GM12891 (cell line): ENCODE results near the gene ADGRB3.
"Not testable (repeated sequence)": the region's sequence is repeated elsewhere in the genome, so short reads cannot be mapped to it uniquely, and the experiment has no call there.

Experiments used
- DNase-seq: peaks from one replicate; pipeline ENCODE4 v3.0.0; 2011; ENCODE audit warnings: low spot score; ENCODE audit not compliant: insufficient read length
- FAIRE-seq: peaks from 2 replicates; lab custom pipeline; 2011; peaks lifted over from hg19 to GRCh38; lab: Jason Lieb, UNC
- PAX5 ChIP-seq: IDR thresholded peaks from 2 replicates; pipeline ENCODE4 v1.6.1; 2011; ENCODE audit warnings: low read length, moderate library complexity, mild to moderate bottlenecking; ENCODE audit not compliant: insufficient read depth, severe bottlenecking
- POLR2A ChIP-seq: IDR thresholded peaks from 2 replicates; pipeline ENCODE4 v1.6.1; 2011; ENCODE audit warnings: low read depth, low read length, control low read depth
- POLR2AphosphoS5 ChIP-seq: IDR thresholded peaks from 2 replicates; pipeline ENCODE4 v1.6.1; 2011; ENCODE audit warnings: low read depth, low read length, control low read depth
- POU2F2 ChIP-seq: IDR thresholded peaks from 2 replicates; pipeline ENCODE4 v1.6.1; 2011; ENCODE audit warnings: low read depth, mild to moderate bottlenecking, control low read depth, low read length, moderate library complexity
- SPI1 ChIP-seq: IDR thresholded peaks from 2 replicates; pipeline ENCODE4 v1.6.1; 2011; ENCODE audit warnings: low read depth, low read length, control low read depth
- TAF1 ChIP-seq: IDR thresholded peaks from 2 replicates; pipeline ENCODE4 v1.6.1; 2011; ENCODE audit warnings: low read depth, low read length, control low read depth

The ADGRB3 gene

DNA sequence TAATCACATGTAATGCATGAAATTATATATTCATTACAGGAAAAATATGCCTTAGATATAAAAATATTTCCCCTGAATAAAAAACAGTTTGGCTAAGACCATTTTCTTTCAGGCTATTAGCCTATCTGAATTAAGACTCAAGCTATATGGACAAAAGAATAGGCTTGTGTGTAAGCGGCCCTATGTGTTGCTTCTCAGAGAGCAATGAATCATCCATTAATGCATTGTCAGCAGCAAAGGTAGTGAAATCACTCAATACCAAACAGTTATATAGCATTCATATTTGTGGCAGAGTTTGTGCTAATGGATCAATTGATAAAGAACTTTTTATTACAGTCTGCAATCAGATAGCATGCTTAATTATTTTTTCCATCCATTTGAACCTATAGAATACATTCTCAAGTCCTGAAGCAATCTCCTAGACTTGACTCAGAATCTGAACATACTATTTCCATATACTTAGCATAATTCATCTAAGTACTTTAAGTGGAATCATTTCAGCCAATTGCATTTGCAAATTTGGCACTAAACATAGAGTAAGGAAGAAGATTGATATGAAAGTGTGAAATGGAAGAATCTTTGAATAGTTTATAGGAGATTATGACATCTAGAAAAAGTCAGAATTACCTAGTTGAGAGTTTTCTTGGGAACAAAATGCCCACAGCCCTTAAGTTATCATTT is 112.2 kb downstream of the ADGRB3 start:
- no peak for DNase-seq
- FAIRE-seq, result no peak
- TF ChIP-seq POLR2A, result no peak
- no peak for TF ChIP-seq TAF1
- no peak for TF ChIP-seq POLR2AphosphoS5
- TF ChIP-seq POU2F2, result no peak

DNA sequence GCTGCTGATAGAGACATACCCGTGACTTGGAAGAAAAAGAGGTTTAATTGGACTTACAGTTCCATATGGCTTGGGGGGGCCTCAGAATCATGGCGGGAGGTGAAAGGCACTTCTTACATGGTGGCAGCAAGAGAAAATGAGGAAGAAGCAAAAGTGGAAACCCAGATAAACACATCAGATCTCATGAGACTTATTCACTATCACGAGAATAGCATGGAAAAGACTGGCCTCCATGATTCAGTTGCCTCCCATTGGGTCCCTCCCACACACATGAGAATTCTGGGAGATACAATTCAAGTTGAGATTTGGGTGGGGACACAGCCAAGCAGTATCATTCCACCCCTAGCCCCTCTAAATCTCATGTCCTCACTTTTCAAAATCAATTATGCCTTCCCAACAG is 112.8 kb downstream of the ADGRB3 start:
- DNase-seq, FAIRE-seq: not testable (repeated sequence)

- no peak for DNase-seq
- no peak for TF ChIP-seq POLR2AphosphoS5
- no peak for TF ChIP-seq PAX5
- no peak for TF ChIP-seq POU2F2
- no peak for TF ChIP-seq SPI1
- TF ChIP-seq POLR2A, result no peak
- no peak for FAIRE-seq
Observed at GRCh38 chr6:68754681-68755213, 119.7 kb downstream of the ADGRB3 start.

DNA sequence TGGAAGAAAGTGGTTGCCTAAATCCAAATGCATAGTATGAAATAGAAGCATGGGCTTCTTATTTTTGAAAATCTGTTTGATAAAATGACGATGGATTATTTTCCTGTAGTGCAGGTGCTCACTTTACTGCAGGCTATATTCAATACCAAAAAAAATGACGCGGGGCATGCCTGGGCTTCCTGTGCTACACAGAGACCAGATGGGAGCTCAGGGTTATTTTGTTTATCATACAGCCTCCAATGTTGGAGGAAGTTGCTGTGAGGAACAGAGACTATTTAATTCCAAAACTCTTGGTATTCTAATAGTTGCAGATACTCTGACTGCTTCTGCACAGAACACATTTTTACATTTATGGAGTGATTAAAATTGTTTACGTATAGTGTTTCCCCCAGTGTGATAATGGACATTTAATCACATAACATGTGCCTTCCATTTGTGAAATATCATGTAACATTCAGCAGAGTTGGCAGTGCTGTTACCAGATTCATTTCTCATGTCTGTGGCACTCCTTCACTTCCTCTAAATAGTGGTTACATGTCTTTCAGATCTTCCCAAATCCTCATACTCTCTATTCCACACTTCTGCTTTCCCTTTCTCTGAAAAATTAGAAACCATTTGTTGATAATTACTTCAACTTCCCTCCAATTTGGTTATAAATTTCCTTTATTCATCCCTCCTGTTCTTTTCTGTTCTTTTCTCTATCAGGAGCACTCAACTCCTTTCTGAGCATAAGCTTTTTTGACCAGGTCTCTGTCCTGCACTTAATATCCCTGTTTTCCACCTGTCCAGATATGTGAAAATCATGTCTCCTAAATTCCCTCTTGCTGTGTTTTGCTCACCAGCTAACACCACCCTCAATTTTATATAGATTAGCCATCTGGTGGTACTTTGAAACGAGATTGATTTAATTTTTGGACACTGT is 121.6 kb downstream of the ADGRB3 start:
- TF ChIP-seq POLR2AphosphoS5 (no peak), SPI1 (peak; percentile 51; the same call in 1 of the 2 replicates)
- FAIRE-seq (no peak), DNase-seq (no peak)

GRCh38 chr6:68757821-68758220 is 122.7 kb downstream of the ADGRB3 start:
- TF ChIP-seq POLR2A (no peak), POU2F2 (no peak), POLR2AphosphoS5 (no peak), SPI1 (no peak), TAF1 (no peak), PAX5 (no peak)
- DNase-seq (no peak), FAIRE-seq (no peak)

- DNase-seq, result no peak
- FAIRE-seq, result no peak
- TF ChIP-seq POLR2A, result no peak
- no peak for TF ChIP-seq PAX5
- TF ChIP-seq SPI1, result no peak
- TF ChIP-seq POLR2AphosphoS5, result no peak
- no peak for TF ChIP-seq POU2F2
- TF ChIP-seq TAF1, result no peak
Observed at GRCh38 chr6:68758559-68758958, 123.5 kb downstream of the ADGRB3 start.

DNA sequence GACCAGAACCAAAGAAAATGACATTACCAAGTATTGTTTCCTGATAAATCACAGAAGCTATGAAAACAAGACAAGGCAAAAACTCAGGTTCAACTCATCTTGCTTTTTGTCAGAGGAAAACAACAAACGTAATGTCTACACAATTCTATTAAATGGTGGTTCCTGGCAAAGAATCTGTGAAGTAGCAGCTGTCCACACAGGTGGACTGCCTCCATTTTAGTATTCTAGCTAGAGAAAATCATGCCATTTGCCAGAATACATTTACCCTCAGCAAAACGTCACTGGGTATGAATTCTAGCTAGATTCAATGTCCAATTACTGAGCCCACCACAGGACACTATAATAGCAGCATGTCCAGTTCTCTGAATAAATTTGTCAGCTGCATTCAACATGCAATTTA is 125.4 kb downstream of the ADGRB3 start:
- no peak for DNase-seq
- TF ChIP-seq POLR2A, result no peak
- FAIRE-seq, result no peak

DNA sequence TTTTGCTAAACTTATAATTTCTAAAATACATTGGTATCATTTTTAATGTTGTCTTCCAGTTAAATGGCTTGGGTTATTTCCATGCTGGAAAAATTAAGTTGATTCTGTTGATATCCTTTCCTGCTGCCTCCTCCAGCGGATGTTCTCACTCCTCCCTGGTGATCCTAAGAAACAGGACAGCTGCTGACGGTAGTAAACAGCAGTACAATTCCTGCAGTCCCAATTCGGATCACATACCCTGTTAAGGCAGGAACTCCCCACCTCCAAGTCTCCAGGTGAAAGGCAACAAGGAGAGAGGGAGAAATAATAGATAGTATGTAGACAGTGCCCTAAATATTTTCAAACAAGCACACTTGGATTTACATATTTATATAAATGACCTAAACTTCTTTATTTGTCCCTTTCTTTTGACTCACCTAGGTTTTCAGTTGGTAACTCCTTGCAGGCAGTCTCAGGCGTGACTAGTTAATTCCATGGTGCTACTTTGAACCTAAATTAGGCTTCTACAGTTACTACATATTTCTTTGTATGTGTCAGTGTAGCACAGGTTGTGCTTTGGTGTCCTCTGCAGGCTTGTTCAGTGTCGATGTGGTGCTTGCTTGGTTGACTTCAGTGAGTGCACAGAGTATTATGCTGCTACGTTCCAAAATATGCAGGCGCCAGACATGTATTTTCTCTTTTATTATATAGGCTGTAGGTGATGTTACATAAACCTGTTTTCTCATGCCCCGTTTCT is 126.0 kb downstream of the ADGRB3 start:
- no peak for DNase-seq
- no peak for TF ChIP-seq TAF1
- no peak for TF ChIP-seq PAX5
- TF ChIP-seq POLR2AphosphoS5, result no peak
- TF ChIP-seq POU2F2, result no peak
- TF ChIP-seq POLR2A, result no peak
- no peak for TF ChIP-seq SPI1
- no peak for FAIRE-seq

GRCh38 chr6:68761985-68762384 is 126.9 kb downstream of the ADGRB3 start:
- DNase-seq, result no peak
- no peak for TF ChIP-seq POLR2A
- TF ChIP-seq SPI1, result no peak
- no peak for TF ChIP-seq PAX5
- TF ChIP-seq TAF1, result no peak
- TF ChIP-seq POLR2AphosphoS5, result no peak
- TF ChIP-seq POU2F2, result no peak
- no peak for FAIRE-seq
